K562 (cell line): Measurements from ENCODE around the gene TRIP6. TPM values are rescaled to one million over a fixed set of nuclear protein-coding genes. Genes with fewer than 3 reads are reported as not detected.

Experiments
- CBFB ChIP-seq: sonication (generic); formaldehyde crosslinking; IDR thresholded peaks from 2 replicates; pipeline ENCODE4 v1.4.0; 2020; ENCODE audit warnings: mild to moderate bottlenecking, missing genetic modification reagents
- CBX3 ChIP-seq, 2 experiments: IDR thresholded peaks; 1 replicate in 1 of 2; 2 replicates in 1 of 2; pipeline ENCODE4 v1.6.1; 2012; ENCODE audit warnings: inconsistent platforms in 2 of 2, low read length in 2 of 2, borderline replicate concordance in 1 of 2, control low read depth in 1 of 2
- CREB5 ChIP-seq: fragments of 250-450 bp; sonication (Bioruptor Pico); IDR thresholded peaks from 2 replicates; pipeline ENCODE4 v1.5.0; 2020; ENCODE audit warnings: mild to moderate bottlenecking
- EP400 ChIP-seq: fragments of 450-650 bp; IDR thresholded peaks from 2 replicates; pipeline ENCODE4 v1.6.1; 2017; ENCODE audit warnings: antibody characterized with exemption, mild to moderate bottlenecking, moderate library complexity
- ETV1 ChIP-seq: fragments of 450-650 bp; conservative IDR thresholded peaks from 2 replicates; pipeline ENCODE4 v1.6.1; 2016; ENCODE audit warnings: missing genetic modification characterization, control low read depth, low read depth, missing compliant biosample characterization
- KAT7 ChIP-seq: sonication (generic); formaldehyde crosslinking; IDR thresholded peaks from 2 replicates; pipeline ENCODE4 v1.8.0; 2022; ENCODE audit warnings: missing genetic modification reagents, mild to moderate bottlenecking, borderline replicate concordance
- MEF2D ChIP-seq: conservative IDR thresholded peaks from 2 replicates; pipeline ENCODE4 v1.6.1; 2016; ENCODE audit warnings: low read depth, missing genetic modification characterization, missing compliant biosample characterization
- MXI1 ChIP-seq: IDR thresholded peaks from 2 replicates; pipeline ENCODE4 v1.6.1; 2011; ENCODE audit warnings: low read depth, mild to moderate bottlenecking, improper control_type of control experiment, low read length
- NR3C1 ChIP-seq: sonication (generic); formaldehyde crosslinking; IDR thresholded peaks from 2 replicates; pipeline ENCODE4 v1.8.1; 2022; ENCODE audit warnings: missing genetic modification reagents
- RAD51 ChIP-seq: fragments of 450-650 bp; IDR thresholded peaks from 2 replicates; pipeline ENCODE4 v1.7.1; 2016; ENCODE audit warnings: low read depth, mild to moderate bottlenecking, borderline replicate concordance
- REST ChIP-seq, 2 experiments: fragments of 450-650 bp; formaldehyde crosslinking in 1 of 2; IDR thresholded peaks; 2 replicates each; pipeline versions ENCODE4 v1.4.0 to v1.6.1; 2014 to 2020; ENCODE audit warnings: mild to moderate bottlenecking in 2 of 2, borderline replicate concordance in 1 of 2, low read depth in 1 of 2
- SP1 ChIP-seq: sonication (generic); formaldehyde crosslinking; IDR thresholded peaks from 2 replicates; pipeline ENCODE4 v1.8.1; 2022; ENCODE audit warnings: mild to moderate bottlenecking, missing genetic modification reagents
- ZBTB12 ChIP-seq: fragments of 250-450 bp; sonication (Bioruptor Pico); IDR thresholded peaks from 2 replicates; pipeline ENCODE4 v1.4.0; 2020
- ZBTB17 ChIP-seq: fragments of 450-650 bp; formaldehyde crosslinking; IDR thresholded peaks from 2 replicates; pipeline ENCODE4 v1.4.0; 2020; ENCODE audit warnings: mild to moderate bottlenecking
- ZNF212 ChIP-seq: fragments of 450-650 bp; formaldehyde crosslinking; IDR thresholded peaks from 2 replicates; pipeline ENCODE4 v1.4.0; 2020; ENCODE audit warnings: mild to moderate bottlenecking
- ZNF282 ChIP-seq: sonication (generic); formaldehyde crosslinking; IDR thresholded peaks from 2 replicates; pipeline ENCODE4 v1.8.1; 2023; ENCODE audit warnings: missing genetic modification reagents
- polyA plus RNA-seq, 8 experiments: library from polyadenylated mRNA; depleted of rRNA in 4 of 8; stranded (reverse) in 5 of 8; unstranded in 3 of 8; fragments of >200 nt; fragmentation: Nextera tagmentation in 2 of 8; fragmentation: Illumina TruSeq in 1 of 8; extraction: Ambion mirVana in 2 of 8; extraction: Trizol in 1 of 8; gene quantifications; 2 replicates each; pipeline versions ENCODE4 v1.2.1 to v1.2.3, GENCODE V29; 2011 to 2014; ENCODE audit warnings: inconsistent platforms in 1 of 8, missing spikeins in 1 of 8
- total RNA-seq, 7 experiments: library from RNA; depleted of rRNA in 6 of 7; stranded (reverse); fragments of >200 nt in 6 of 7; fragmentation: Illumina TruSeq in 2 of 7; extraction: Trizol in 2 of 7; gene quantifications; 2 replicates each; pipeline versions ENCODE4 v1.2.1 to v1.2.3, GENCODE V29; 2011 to 2021; ENCODE audit warnings: low replicate concordance in 1 of 7

The TRIP6 gene
- total and polyA plus RNA-seq, 9 of the 15 experiments (the other 6 are each of a cell fraction or from before 2014, with no cell fraction given), result 5.9 to 141 (median 54.0) TPM

- no peak for TF ChIP-seq ZNF212 (CRISPR knock-in tag)
- TF ChIP-seq EP400, result peak; percentile 67
- TF ChIP-seq ZNF282, result no peak
- TF ChIP-seq CBFB (CRISPR knock-in tag), result no peak
- no peak for TF ChIP-seq MXI1
- TF ChIP-seq REST (IDR thresholded peaks at IDR 0.05; ENCODE audit: borderline replicate concordance), result no peak
- TF ChIP-seq REST (CRISPR knock-in tag; IDR thresholded peaks at IDR 0.05; ENCODE audit: low read depth), result no peak
- TF ChIP-seq CBX3 (IDR thresholded peaks at IDR 0.05; ENCODE audit: borderline replicate concordance in 1 of 2, low read length in 2 of 2), result no peak
- TF ChIP-seq ZBTB17 (CRISPR knock-in tag), result no peak
- TF ChIP-seq NR3C1 (CRISPR knock-in tag), result no peak
- TF ChIP-seq ETV1, result no peak; the same call in 1 of the 2 replicates
- no peak for TF ChIP-seq CREB5
- no peak for TF ChIP-seq MEF2D (tag)
- TF ChIP-seq SP1 (CRISPR knock-in tag), result peak; percentile 36; the same call in 1 of the 2 replicates
- TF ChIP-seq ZBTB12 (CRISPR knock-in tag), result no peak
- no peak for TF ChIP-seq RAD51
- no peak for TF ChIP-seq KAT7 (CRISPR knock-in tag)
Observed at GRCh38 chr7:100887516-100888290, 20.5 kb downstream of the TRIP6 start (continued).
